Measurements from ENCODE around the gene VSX1.

Gene VSX1

DNA sequence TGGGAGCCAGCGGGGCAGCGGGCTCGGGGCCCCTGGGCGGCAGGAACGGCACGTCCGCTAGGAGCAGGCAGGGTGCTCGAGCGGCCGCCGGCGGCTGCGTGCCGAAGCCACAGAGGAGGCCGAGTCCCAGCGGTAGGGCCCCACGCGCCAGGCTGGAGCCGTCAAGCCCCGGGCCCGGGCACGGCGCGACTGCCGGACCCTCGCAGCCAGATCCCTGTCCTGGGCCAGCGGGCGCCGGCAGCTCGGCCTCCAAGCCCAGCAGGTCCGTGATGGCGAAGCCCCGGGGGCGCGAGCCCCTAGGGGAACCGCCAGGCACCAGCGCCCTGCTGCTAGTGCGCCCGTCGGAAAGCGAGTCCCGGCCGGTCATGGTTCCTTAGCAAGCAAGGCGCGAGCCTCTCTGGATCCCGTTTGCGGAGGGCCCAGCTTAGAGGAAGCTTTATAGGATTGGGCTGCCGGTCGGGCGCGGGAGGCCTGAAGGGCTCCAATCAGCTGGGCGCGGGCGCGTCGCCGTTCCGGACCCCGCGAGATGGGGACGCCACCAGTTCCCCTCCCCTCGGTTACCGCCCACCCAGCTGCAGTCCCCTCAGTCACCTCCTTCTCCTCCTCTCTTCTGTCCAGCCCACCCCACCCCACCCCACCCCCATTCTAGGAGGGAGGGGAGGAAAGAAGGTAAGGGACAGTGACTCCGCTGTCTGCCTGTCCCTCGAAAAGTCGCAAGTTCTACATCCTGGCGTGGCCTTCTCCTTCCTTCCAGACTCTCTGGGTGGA, at the start of gene VSX1:
VSX1 (minus strand) TSS at position 412 of the 768 bp plus-strand sequence; CDS start at position 367, 45 bp downstream.
- no peak within 1 kb of the TSS for H3K4me3 ChIP-seq (replicated peaks in 1 of 2; ENCODE audit: low read depth in 2 of 2, low read length in 2 of 2)
- TF ChIP-seq, protein P1, sequence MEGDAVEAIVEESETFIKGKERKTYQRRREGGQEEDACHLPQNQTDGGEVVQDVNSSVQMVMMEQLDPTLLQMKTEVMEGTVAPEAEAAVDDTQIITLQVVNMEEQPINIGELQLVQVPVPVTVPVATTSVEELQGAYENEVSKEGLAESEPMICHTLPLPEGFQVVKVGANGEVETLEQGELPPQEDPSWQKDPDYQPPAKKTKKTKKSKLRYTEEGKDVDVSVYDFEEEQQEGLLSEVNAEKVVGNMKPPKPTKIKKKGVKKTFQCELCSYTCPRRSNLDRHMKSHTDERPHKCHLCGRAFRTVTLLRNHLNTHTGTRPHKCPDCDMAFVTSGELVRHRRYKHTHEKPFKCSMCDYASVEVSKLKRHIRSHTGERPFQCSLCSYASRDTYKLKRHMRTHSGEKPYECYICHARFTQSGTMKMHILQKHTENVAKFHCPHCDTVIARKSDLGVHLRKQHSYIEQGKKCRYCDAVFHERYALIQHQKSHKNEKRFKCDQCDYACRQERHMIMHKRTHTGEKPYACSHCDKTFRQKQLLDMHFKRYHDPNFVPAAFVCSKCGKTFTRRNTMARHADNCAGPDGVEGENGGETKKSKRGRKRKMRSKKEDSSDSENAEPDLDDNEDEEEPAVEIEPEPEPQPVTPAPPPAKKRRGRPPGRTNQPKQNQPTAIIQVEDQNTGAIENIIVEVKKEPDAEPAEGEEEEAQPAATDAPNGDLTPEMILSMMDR (IDR thresholded peaks at IDR 0.05; ENCODE audit: low read depth, low read length) = no peak
- no peak for DNase-seq (ENCODE audit: low read depth in 2 of 2)

DNA sequence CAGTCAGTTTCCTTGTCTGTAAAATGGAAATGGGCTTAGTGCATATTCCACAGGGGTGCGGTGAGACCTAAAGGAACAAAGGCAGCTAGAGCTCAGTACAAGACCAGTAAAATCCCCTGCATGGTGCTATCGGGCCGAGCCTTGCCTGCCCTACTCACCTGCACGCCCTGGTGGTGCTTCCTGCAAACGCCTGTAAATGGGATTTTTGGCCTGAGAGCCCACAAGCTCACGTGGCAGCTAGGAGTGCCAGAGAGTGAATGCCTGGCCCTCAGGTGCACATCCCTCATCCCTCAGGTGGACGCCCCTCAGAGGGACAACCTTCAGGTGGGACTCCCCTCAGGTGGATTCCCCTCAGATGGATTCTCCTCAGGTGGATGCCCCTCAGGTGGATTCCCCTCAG, 48.0 kb upstream of the VSX1 start:
- TF ChIP-seq, protein P1 (IDR thresholded peaks at IDR 0.05; ENCODE audit: low read depth, low read length) = no peak
- DNase-seq (ENCODE audit: low read depth in 2 of 2) = no peak
- H3K4me3 ChIP-seq (replicated peaks in 1 of 2; ENCODE audit: low read depth in 2 of 2, low read length in 2 of 2) = no peak overlapping the region

DNA sequence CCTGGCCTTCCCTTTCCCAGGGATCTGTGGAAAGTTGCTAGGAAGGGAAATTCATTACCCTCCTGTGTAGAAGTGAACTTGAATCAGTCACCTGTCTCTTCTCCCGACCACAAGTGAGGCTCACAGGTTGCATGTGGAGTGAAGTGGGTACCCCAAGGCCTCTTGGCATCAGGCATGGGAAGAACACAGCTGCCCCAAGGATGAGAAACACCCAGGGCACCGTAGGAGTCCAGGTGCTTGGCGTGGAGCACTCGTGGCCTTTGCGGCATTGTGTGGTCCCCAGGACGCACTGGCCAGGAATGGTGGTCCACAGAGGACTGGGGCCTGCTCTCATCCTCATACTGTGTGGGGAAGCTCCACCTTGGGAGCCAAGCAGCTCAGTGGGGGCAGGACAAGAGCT, 47.5 kb upstream of the VSX1 start:
- TF ChIP-seq, protein P1 (IDR thresholded peaks at IDR 0.05; ENCODE audit: low read depth, low read length) = no peak
- H3K4me3 ChIP-seq (replicated peaks in 1 of 2; ENCODE audit: low read depth in 2 of 2, low read length in 2 of 2) = no peak overlapping the region
- no peak for DNase-seq (ENCODE audit: low read depth in 2 of 2)

DNA sequence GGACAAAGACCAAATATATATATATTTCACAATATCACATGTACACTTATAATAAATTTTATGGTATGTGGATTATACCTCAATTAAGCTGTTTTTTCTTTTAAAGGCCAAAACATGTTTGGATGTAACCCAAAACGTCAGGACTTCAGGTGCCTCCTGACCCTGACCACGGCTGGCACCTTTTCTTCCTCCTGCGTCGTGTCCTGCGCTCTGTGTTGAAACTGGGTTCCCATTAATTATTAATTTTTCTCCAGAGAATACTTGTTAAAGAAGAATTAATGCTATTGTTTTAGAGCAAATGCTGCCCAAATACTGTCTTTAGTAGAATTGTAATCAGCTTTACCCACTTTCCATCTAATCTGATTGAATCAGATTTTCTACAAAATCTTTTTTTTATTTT, 46.7 kb upstream of the VSX1 start:
- H3K4me3 ChIP-seq (replicated peaks in 1 of 2; ENCODE audit: low read depth in 2 of 2, low read length in 2 of 2) = no peak overlapping the region
- TF ChIP-seq, protein P1 (IDR thresholded peaks at IDR 0.05; ENCODE audit: low read depth, low read length) = no peak
- no peak for DNase-seq (ENCODE audit: low read depth in 2 of 2)

DNA sequence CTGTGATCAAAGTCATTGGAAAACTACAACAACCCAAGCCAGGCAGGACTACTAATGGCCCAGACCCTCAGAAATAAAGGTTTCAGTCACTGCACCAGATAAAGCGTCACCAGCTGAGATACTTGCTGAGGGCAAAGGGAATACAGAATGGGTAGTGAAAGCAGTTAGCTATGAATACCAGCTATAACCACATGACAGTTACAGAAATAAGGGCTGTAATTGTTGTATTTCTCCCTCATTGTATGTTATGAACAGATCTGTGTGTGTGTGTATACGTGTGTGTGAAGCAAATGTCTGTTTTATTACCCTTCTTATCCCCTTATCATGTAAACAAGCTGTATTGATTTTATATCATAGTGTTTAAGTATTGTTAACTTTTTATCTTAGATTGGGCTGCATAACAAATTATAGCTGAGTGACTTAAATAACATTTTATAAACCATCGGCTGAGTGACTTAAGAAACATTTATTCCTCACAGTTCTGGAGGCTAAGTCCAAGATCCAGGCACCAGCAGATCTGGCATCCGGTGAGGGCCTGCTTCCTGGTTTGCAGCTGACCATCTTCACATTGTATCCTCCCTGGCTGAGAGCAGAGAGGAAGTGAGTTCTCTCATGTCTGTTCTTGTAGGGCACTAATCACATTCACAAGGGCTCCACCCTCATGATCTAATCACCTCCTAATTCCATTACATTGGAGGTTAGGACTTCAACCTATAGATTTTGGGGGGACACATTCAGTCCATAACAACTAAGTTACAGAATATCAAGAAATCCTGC, 46.0 kb upstream of the VSX1 start:
- DNase-seq (ENCODE audit: low read depth in 2 of 2) = no peak
- no peak overlapping the region for H3K4me3 ChIP-seq (replicated peaks in 1 of 2; ENCODE audit: low read depth in 2 of 2, low read length in 2 of 2)
- TF ChIP-seq, protein P1 (IDR thresholded peaks at IDR 0.05; ENCODE audit: low read depth, low read length) = no peak

DNA sequence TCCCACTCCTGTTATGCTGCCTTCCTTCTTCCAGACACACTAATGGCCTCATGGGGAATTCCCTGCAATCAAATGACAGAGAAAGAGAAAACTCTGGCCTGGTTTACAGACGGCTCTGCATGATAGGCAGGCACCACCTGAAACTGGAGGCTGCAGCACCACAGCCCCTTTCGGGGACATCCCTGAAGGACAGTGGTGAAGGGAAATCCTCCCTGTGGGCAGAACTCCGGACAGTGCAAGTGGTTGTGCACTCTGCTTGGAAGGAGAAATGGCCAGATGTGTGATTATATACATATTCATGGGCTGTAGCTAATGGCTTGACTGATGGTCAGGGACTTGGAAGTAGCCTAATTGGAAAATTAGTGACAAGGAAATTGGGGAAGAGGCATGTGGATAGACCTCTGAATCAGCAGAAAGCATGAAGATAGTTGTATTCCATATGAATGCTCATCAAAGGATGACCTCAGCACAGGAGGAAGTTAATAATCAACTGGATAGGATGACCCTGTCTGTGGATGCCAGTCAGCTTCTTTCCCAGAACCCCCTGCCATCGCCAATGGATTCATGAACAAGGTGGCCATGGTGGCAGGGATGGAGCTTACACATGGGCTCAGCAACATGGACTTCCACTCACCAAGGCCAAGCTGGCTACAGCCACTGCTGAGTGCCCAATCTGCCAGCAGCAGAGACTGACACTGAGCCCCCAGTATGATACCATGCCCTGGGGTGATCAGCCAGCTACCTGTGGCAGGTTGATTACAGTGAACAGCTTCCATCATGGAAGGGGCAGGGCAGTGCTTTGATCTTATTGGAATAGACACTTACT, 44.5 kb upstream of the VSX1 start:
- DNase-seq (ENCODE audit: low read depth in 2 of 2) = no peak
- TF ChIP-seq, protein P1 (IDR thresholded peaks at IDR 0.05; ENCODE audit: low read depth, low read length) = no peak
- H3K4me3 ChIP-seq (replicated peaks in 1 of 2; ENCODE audit: low read depth in 2 of 2, low read length in 2 of 2) = no peak overlapping the region

Measured in cardiac fibroblast (primary cell).